T47D (cell line): ENCODE results near the gene KCND3.

Source experiments
- DNase-seq, 2 experiments: peaks; one replicate each; pipeline versions ENCODE4 v3.0.0 to v3.0.0-alpha.2; 2011 to 2012; ENCODE audit warnings: low read depth in 1 of 2, low spot score in 1 of 2
- JUND ChIP-seq: IDR thresholded peaks from 2 replicates; pipeline ENCODE4 v1.6.1; 2012; ENCODE audit warnings: low read depth
- in situ Hi-C: cut with HindIII; loops from 2 replicates; pipeline ENCODE4 v1.10.0; 2016; ENCODE audit warnings: low sequenced_read_pairs, low pct_unique_long_range_greater_than_20kb

KCND3 gene

DNA sequence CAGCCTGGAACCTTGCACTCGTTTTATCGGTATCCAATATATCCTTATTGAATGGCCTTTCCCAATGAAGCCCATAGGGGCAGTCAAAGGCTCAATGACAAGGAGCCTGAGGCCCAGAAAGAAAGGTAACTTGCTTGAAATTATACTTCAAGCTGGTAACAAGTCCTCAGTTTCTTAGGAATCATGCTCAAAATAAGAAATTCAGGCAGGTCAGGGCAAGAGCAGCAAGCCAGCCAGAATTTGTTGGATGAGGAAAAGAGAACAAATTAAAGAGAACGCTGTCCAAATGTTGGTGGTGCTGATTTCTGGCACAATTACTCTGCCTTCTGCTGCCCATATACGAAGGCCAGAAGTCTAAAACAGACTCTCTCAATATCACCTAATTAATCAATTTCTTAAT, 156.1 kb downstream of the KCND3 start:
- TF ChIP-seq JUND: no peak
- peak; percentile 17 to 36 for DNase-seq
- in situ Hi-C loops: no loop called here

DNA sequence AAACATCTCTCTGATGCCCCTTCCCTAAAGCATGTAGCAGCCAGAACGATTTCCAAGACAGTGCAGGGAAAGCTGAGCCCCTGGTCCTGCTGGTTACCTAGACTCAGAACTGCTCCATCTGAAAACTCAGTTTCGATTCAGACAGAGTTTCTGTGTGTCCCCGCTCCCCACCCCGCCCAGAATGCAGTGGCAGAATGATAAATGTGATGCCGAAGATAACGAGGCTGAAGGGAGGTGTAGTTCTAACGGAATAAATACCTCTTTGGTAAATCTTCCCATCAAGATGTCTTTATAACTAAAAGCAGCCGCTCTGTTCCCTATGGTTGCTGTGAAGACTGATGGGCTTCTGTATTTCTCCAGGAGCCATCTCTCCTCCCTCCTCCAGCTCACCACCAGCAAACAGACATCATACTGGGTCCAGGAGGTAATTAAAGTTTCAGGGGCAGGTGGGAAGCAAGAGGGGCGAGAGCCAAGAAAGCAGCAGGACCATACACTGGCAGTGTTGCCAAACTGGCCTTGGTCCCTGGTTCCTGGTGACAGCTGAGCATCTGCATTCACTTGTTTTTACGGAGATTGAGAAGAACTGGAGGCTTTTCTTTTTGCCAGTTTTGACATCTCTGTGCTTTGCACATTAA, 156.8 kb downstream of the KCND3 start:
- in situ Hi-C loops: no loop called here
- no peak for DNase-seq
- no peak for TF ChIP-seq JUND

DNA sequence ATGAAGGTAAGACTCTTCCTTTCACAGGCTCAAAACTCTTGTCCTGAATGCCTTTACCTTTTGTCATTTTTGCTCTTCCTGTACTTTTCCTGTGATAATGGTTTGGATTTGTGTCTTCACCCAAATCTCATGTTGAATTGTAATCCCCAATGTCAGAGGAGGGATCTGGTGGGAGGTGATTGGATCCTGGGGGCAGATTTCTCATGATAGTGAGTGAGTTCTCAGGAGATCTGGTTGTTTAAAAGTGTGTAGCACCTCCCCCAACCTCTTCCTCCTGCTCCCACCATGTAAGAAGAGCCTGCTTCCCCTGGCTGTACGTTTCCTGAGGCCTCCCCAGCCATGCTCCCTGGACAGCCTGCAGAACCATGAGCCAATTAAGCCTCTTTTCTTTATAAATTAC, 158.3 kb downstream of the KCND3 start:
- TF ChIP-seq JUND: no peak
- no peak for DNase-seq
- in situ Hi-C loops: no loop called here

- TF ChIP-seq JUND: no peak
- no peak for DNase-seq
- in situ Hi-C loops: no loop called here
These were observed 161.5 kb downstream of the KCND3 start for GRCh38 chr1:111827946-111828345.

- TF ChIP-seq JUND: no peak
- DNase-seq: no peak
- in situ Hi-C loops: no loop called here
These were observed 163.2 kb downstream of the KCND3 start for GRCh38 chr1:111826278-111826677.

- TF ChIP-seq JUND: no peak
- in situ Hi-C loops: no loop called here
- no peak for DNase-seq
These were observed 164.3 kb downstream of the KCND3 start for GRCh38 chr1:111825217-111825616.

GRCh38 chr1:111822138-111822537, 167.3 kb downstream of the KCND3 start:
- no peak for TF ChIP-seq JUND
- in situ Hi-C loops: no loop called here
- no peak for DNase-seq

- in situ Hi-C loops: no loop called here
- no peak for TF ChIP-seq JUND
- DNase-seq: no peak
These were observed 168.2 kb downstream of the KCND3 start for GRCh38 chr1:111821121-111821745.

GRCh38 chr1:111819566-111820263, 169.8 kb downstream of the KCND3 start:
- in situ Hi-C loops: no loop called here
- DNase-seq: no peak
- no peak for TF ChIP-seq JUND

DNA sequence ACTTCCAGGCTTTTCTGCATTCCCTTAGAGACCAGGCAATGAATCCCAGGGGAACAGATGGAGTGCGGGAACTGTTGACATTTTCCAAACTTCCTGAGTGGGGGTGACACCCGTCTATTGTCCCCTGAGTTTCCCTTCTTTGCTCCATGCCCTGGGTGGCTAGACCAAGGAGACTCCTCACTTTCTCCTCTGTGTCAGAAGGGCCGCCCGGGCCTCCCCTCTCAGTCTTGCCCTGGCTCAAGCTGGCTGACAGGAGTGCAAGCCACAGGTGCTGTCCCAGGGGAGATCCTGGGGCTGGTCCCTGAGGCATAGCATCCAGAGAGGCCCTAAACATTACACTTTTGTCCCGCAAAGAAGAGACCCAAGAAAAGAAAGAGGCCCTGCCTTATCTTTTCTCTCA, 170.9 kb downstream of the KCND3 start:
- in situ Hi-C loops: no loop called here
- no peak for DNase-seq
- no peak for TF ChIP-seq JUND

GRCh38 chr1:111818081-111818480, 171.4 kb downstream of the KCND3 start:
- in situ Hi-C loops: no loop called here
- no peak for DNase-seq
- no peak for TF ChIP-seq JUND

DNA sequence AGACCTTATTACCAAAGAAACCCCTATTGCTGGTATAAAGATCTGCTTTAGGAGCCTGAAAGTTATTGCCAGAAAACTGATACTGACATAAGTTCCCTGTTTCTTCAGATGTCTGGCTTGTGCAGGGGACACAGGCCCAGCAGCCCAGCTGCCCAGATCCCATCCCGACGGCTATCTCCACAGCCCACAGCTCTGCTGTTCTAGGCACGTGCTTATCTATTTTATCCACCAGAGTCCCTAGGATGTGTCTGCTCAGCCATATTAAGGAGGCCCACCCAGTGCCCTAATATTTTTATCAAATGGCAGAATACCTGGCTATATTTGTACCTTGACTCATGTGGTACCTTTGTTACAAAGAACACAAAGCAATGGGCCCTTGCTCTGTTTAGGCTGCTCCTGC, 174.8 kb downstream of the KCND3 start:
- no peak for DNase-seq
- no peak for TF ChIP-seq JUND
- in situ Hi-C loops: no loop called here

- no peak for DNase-seq
- in situ Hi-C loops: no loop called here
- TF ChIP-seq JUND: no peak
These were observed 175.2 kb downstream of the KCND3 start for GRCh38 chr1:111814305-111814628.
